Subcutaneous adipose tissue (tissue), 4 donors: Measurements from ENCODE around the gene OST4. TPM values are rescaled to one million over a fixed set of nuclear protein-coding genes. Genes with fewer than 3 reads are reported as not detected.

ENCODE experiments used
- total RNA-seq, 4 donors: library from RNA; depleted of rRNA; stranded (reverse); fragments of >200 nt; gene quantifications; one replicate each; pipeline ENCODE4 v1.1.0, GENCODE V29; 2016
- TF ChIP-seq, protein P1 (sequence below): fragments of 450-650 bp; IDR thresholded peaks from one replicate; pipeline ENCODE4 v1.5.1; 2016; ENCODE audit warnings: low read depth, mild to moderate bottlenecking, control low read depth, antibody characterized with exemption, moderate library complexity

OST4 gene
- total RNA-seq, 4 donors from 2014 or later: 207 to 425 (median 263) TPM

DNA sequence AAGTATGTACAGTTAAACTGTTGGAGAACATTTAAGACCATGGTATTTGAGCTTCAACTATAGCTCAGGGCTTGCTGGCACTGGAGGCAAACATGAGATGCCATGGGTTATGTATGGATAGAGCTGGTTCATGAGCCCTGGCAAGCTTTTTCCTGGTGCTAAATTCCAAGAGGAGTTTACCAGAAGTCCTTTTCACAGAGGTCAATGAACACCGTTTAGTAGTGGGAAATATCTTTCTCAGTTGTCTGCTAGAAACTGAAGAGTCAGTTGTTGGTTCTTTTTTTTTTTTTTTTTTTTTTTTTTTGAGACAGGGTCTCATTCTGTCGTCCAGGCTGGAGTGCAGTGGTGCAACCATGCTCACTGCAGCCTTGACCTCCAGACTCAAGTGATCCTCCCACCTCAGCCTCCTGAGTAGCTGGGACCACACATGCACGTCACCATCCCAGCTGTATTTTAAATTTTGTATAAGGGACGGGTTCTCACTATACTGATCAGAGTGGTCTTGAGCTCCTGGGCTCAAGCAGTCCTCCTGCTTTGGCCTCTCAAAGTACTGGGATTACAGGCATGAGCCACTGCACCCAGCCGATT lies 16.5 kb upstream of the OST4 start:
- TF ChIP-seq, protein P1, sequence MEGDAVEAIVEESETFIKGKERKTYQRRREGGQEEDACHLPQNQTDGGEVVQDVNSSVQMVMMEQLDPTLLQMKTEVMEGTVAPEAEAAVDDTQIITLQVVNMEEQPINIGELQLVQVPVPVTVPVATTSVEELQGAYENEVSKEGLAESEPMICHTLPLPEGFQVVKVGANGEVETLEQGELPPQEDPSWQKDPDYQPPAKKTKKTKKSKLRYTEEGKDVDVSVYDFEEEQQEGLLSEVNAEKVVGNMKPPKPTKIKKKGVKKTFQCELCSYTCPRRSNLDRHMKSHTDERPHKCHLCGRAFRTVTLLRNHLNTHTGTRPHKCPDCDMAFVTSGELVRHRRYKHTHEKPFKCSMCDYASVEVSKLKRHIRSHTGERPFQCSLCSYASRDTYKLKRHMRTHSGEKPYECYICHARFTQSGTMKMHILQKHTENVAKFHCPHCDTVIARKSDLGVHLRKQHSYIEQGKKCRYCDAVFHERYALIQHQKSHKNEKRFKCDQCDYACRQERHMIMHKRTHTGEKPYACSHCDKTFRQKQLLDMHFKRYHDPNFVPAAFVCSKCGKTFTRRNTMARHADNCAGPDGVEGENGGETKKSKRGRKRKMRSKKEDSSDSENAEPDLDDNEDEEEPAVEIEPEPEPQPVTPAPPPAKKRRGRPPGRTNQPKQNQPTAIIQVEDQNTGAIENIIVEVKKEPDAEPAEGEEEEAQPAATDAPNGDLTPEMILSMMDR: no peak

GRCh38 chr2:27086724-27087593 lies 15.5 kb upstream of the OST4 start, which contains the start of gene KHK:
TSS of gene KHK (plus strand) at chr2:27086772. CDS start at chr2:27087260, 488 bp downstream.
- TF ChIP-seq, protein P1: no peak

DNA sequence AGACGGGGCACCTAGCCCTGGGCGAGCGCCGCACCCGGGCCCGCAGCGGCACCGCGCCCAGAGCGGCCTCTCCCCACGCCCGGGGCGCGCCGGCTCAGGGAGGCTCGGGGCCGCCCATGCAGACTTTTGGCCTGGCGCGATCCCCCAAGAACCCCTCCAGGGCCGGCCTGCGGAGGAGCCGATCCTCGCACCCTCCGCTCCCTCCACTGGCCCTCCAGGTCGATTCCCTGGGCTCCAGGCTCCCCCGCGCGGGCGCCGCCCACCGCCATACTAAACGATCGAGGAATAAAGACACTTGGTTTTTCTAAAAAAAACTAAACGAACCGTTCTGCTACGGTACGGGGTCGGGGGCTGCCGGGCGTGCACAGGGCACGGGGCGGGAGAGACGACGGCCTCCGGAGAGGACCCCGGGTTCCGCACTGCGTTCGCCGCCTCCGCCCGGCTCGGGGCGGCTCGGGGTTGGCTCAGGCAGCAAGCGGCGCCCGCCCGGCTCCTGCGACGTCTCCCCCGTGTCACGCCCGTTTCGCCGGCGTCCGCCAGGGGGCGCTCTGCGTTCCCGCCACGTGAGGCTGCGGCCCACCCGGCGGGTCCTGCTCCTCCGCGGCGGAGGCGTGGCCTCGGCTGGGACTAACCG lies 14.8 kb upstream of the OST4 start:
- TF ChIP-seq, protein P1: no peak

DNA sequence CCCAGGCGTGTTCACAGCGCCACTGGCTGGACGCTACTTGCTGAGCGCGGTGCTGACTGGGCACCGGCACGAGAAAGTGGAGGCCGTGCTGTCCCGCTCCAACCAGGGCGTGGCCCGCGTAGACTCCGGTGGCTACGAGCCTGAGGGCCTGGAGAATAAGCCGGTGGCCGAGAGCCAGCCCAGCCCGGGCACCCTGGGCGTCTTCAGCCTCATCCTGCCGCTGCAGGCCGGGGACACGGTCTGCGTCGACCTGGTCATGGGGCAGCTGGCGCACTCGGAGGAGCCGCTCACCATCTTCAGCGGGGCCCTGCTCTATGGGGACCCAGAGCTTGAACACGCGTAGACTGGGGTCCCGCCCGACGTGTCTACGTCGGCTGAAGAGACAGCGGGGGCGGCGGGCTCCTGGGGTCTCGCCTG lies 14.2 kb upstream of the OST4 start:
- TF ChIP-seq, protein P1: no peak

GRCh38 chr2:27085062-27085672 lies 13.7 kb upstream of the OST4 start:
- TF ChIP-seq, protein P1: no peak

DNA sequence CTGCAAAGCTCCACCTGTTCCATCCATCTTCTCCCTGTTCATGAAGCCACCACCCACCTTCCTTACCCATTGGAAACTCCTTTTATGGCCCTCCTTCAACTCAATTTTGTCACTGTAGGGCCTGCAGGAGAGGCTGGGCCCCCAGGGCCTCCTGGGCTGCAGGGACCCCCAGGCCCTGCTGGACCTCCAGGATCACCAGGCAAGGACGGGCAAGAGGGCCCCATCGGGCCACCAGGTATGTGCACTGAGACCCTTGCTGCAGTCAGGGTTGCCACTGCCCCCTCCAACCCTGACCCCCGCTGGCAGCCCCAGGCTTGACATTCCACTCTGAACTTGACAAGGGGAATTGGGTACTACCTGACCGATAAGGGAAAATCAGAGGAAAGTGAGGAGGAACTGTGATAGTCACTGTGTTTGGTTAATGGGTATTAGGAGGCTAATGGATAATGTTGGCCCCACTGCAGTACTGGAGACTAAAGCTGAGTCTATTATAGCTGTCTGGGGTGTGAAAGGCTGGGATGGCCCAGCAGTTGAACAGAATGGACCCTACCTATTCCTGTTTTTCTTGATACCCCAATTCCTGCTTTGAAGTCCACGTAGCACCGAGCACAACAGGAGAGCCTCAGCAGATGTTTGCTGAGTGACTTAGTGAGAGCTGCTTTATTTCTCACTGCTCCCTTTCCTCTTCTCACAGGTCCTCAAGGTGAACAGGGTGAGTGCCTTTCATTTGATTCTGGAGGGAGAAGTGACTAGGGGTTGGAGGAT lies 13.0 kb upstream of the OST4 start:
- TF ChIP-seq, protein P1: no peak
